Cerebellar cortex (tissue), 1 donor: ENCODE results near the gene RSPH3.

ENCODE experiments used
- DNase-seq: peaks from one replicate; pipeline ENCODE4 v3.0.0-alpha.2; 2015; ENCODE audit warnings: low spot score

Gene RSPH3

GRCh38 chr6:158933079-158933595 lies 66.9 kb downstream of the RSPH3 start:
- no peak for DNase-seq

DNA sequence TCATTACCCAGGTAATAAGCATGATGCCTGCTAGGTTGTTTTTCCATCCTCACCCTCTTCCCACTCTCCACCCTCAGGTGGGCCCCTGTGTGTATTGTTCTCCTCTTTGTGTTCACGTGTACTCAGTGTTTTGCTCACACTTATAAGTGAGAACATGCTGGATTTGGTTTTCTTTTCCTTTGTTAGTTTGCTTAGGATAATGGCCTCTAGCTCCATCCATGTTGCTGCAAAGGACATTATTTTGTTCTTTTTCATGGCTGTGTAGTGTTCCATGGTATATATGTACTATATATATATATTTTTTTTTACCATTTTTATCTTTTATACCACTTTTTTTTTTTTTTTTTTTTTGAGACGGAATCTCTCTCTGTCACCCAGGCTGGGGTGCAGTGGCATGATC lies 71.9 kb downstream of the RSPH3 start:
- DNase-seq: no peak

GRCh38 chr6:158926414-158926813 lies 73.6 kb downstream of the RSPH3 start:
- DNase-seq: no peak

GRCh38 chr6:158924499-158925455 lies 75.2 kb downstream of the RSPH3 start:
- no peak for DNase-seq

DNA sequence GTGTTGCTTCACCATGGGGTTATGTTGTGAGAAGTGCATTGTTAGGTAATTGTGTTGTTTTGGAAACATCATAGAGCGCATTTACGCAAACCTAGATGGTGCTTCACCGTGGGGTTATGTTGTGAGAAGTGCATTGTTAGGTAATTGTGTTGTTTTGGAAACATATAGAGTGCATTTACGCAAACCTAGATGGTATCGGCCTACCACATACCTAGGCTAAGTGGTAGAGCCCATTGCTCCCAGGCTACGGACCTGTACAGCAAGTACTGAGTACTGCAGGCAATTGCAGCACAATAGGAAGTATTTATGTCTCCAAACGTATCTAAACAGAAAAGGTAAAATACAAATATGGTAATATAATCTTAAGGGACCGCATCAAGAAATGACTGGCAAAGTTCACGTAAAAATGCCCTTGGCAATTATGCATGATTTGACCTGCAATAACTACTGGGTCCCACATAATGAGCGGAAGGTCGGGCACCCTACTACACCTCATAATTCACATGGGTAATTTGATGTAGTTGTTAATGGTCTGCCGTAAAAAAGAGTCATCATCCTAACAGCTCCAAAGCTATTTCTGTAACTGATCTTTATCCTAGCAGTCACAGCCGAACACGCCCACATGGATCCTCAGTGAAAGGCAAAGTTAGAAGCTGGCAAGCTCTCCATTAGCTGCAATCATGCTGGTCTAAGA lies 76.0 kb downstream of the RSPH3 start:
- no peak for DNase-seq
